ENCODE results near the gene SLC38A8. TPM values are rescaled to one million over a fixed set of nuclear protein-coding genes. Genes with fewer than 3 reads are reported as not detected.

SLC38A8 gene
- total RNA-seq: not detected
- long read RNA-seq, partial matches to known transcripts: 0 of 1 reads
- long read RNA-seq, other reads (novel, unspliced or antisense): 1 of 1 reads

- DNase-seq: no peak
- no peak for ATAC-seq
- intact Hi-C loops (cut with DNase I): no loop called here
These were observed at the start of gene SLC38A8 for GRCh38 chr16:84042308-84042878. TSS of gene SLC38A8 (minus strand) at chr16:84042795. CDS start at chr16:84042157, 638 bp downstream.

DNA sequence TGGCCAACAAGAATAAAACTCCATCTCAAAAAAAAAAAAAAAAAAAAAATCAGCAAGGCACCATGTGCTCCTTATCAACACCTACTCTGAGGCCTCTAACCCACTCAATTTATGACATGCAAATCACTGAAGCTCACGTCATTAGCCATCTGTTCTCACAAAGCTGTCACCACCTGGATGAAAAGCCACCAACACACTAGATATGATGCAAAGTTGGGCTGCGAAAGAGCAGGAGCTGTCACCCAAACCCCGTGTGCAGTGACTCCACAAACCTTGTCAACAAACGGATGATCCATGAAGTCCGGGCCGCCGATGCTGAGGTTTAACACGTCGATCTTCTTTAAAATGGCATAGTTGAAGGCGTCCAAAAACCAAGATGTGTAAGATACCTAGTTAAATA is 48.9 kb upstream of the SLC38A8 start:
- intact Hi-C loops (cut with DNase I): no loop called here
- ATAC-seq (peak; percentile 66 to 71), DNase-seq (peak; percentile 50)

- ATAC-seq (no peak), DNase-seq (no peak)
- intact Hi-C loops (cut with DNase I): no loop called here
These were observed 47.6 kb upstream of the SLC38A8 start for GRCh38 chr16:84090211-84090610.

DNA sequence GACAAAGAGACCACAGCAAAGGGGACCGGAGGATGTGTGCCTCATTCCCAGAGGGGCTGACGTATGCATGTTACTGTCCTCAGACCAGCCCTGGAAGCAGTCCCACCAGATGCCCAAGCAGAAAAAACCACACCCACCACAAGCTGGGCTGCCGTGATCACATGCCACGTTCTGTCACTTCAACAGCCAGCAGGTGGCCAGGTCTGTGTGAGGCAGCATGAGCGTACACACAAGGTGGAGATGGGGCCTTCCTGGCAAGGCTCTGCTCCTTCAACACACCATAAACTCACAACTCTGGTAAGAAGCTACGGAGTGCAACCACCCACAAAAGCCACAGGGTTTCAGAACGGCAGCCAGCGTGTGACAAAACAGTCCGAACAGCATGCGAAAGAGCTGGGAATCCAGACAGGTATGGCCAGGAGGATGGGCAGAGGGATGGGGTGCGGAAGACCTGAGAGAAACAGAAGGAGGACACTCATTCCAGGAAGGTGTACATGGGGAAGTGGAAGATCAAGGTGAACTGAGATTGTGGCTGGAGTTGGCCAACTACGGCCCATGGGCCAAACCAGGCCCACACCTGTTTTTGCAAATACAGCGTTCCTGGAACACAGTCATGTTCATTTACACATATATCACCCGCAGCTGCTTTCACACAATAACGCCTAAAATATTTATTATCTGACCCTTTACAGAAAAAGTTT is 46.2 kb upstream of the SLC38A8 start:
- intact Hi-C loops (cut with DNase I): loop anchor here in 1 of 2 donors (5.0 kb wide), 1 partner anchor 88 kb away; no protein-coding TSS in a partner anchor
- peak; percentile 73 for DNase-seq
- peak; percentile 27 to 35 for ATAC-seq

GRCh38 chr16:84087466-84088151 is 45.0 kb upstream of the SLC38A8 start:
- intact Hi-C loops (cut with DNase I): loop anchor here in 1 of 2 donors (5.0 kb wide), 1 partner anchor 90 kb away; no protein-coding TSS in a partner anchor
- DNase-seq (no peak), ATAC-seq (no peak)

DNA sequence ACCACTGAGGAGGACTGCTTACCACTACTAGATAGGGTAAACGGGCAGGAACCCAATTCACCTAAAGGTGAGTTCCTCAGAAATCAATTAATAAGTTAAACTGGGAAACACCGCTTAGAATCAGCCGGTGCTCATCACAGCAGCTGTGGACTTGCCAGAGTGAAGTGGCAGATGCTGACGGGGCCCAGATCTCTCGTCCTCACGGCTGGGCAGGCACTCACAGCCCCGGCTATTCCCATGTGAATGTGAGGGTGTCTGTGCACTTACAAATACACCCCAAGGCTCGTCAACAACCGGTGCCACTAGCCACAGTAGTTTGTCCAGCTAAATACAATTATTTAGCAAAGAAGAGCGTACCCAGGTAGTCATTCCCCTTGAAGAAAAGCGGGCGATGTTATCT is 44.4 kb upstream of the SLC38A8 start:
- intact Hi-C loops (cut with DNase I): loop anchor here in 1 of 2 donors (5.0 kb wide), 1 partner anchor 90 kb away; no protein-coding TSS in a partner anchor
- no peak for ATAC-seq
- DNase-seq: no peak

GRCh38 chr16:84086341-84086740 is 43.7 kb upstream of the SLC38A8 start:
- DNase-seq: peak; percentile 73
- ATAC-seq: peak; percentile 75 to 81
- intact Hi-C loops (cut with DNase I): loop anchor here in 1 of 2 donors (5.0 kb wide), 1 partner anchor 91 kb away; no protein-coding TSS in a partner anchor

DNA sequence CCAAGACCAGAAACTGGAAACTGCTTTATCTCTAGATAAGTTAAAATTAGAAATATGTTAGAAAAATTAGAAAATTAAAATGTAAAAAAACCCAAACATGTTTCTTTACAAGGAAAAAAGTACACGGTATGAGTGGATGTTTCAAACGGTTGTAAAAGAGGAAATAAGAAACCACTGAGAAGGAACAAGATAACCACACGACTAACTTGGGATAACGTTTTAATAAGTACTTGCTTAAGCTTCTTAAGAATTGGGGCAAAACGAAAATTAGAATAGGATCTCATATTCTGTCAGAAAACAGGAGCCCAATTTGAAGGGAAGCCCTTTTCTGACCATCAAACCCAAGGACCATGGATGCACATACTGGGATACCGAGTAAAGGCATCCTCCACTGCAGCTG is 43.2 kb upstream of the SLC38A8 start:
- ATAC-seq (no peak), DNase-seq (no peak)
- intact Hi-C loops (cut with DNase I): loop anchor here in 1 of 2 donors (5.0 kb wide), 1 partner anchor 92 kb away; no protein-coding TSS in a partner anchor

- DNase-seq (no peak), ATAC-seq (no peak)
- intact Hi-C loops (cut with DNase I): loop anchor here in 1 of 2 donors (5.0 kb wide), 1 partner anchor 92 kb away; no protein-coding TSS in a partner anchor
These were observed 42.7 kb upstream of the SLC38A8 start for GRCh38 chr16:84085271-84085667.

GRCh38 chr16:84084570-84085270 is 42.1 kb upstream of the SLC38A8 start:
- peak; percentile 30 to 39 for ATAC-seq
- intact Hi-C loops (cut with DNase I): loop anchor here in 1 of 2 donors (5.0 kb wide), 1 partner anchor 93 kb away; no protein-coding TSS in a partner anchor

GRCh38 chr16:84082835-84083569 is 40.4 kb upstream of the SLC38A8 start:
- intact Hi-C loops (cut with DNase I): no loop called here
- ATAC-seq (no peak), DNase-seq (no peak)

More at GRCh38 chr16:84084570-84085270, 42.1 kb upstream of the SLC38A8 start:
- peak; percentile 50 for DNase-seq

DNA sequence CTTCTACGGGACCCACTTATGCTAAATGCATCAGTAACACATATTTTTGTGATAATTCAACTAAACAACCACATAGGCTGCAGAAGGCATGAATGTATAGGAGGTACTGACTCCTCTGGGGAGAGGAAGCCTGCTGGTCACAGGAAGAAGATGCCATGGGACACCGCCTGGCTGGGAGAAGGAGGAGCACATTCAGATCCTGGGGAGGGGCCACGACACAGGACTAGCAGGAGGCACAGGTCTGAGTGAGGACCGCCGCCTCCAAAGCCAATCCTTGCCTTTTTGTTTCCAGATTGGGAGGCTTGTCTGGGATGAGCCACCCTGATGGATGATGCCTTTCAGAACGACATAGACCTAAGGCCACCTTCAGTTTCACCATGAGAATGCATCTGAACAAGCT is 39.5 kb upstream of the SLC38A8 start:
- ATAC-seq (no peak), DNase-seq (no peak)
- intact Hi-C loops (cut with DNase I): no loop called here

DNA sequence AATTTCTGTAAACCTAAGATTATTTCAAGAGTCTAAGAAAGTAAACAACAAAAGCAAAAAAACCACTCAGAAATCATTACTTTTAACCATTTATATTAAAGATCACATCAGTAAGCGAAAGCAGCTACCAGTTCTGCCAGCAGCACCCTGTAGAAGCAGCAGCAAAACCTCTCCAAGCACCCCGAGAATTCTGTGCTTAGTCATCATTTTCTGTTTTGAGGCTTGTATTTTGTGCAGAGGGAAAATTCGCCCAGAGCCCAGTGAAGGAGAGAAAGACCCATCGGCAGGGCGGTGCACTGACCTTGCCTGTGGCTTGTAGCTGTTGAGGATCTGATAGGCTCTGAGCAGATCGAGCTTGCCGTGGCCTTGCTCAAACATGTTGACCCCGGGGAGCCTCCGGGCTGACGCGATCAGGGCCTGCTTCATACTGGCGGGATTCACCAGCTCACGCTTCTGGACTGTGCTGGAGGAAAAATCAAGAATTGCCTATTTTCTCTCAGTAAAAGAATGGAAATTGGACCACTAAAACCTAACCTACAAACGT is 38.9 kb upstream of the SLC38A8 start:
- ATAC-seq (no peak), DNase-seq (no peak)
- intact Hi-C loops (cut with DNase I): no loop called here

DNA sequence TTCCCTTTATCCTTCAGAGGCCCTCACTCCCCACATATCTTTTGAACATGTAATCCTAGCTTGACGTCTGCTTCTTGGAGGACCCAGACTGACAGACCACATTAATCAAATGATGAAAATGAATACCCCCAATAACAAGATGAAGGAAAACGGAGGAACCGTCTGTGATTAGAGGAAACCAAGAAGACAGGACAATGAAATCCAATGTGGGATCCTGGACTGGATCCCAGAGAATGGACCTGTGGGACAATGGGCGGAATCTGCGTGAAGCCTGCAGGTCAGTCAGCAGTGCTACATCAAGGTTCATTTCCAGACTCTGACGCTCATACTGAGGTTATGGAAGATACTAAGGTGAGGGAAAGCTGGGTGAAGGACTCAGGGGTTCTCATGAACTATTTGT is 38.2 kb upstream of the SLC38A8 start:
- DNase-seq (no peak), ATAC-seq (no peak)
- intact Hi-C loops (cut with DNase I): no loop called here

DNA sequence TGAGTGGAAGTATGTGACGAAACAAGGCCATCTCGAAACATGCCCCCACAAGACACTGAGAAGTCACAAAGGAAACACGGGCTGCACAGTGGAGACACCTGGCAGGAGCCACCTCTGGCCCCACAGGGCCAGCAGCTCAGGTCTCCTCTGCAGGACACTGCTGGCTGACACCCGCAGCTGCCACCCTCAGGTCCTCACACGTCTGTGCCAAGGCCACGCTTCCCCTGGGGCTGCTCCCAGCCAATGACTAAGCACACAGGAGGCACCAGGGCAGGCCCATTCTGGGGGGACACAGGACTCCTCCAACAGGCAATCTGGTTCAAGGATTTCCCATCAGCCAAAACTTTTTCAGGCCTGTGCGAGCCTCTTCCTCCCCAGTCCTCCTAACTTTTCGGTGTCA is 37.8 kb upstream of the SLC38A8 start:
- intact Hi-C loops (cut with DNase I): no loop called here
- ATAC-seq (peak; percentile 42 to 85), DNase-seq (peak; percentile 39)

GRCh38 chr16:84079664-84080063 is 37.1 kb upstream of the SLC38A8 start:
- intact Hi-C loops (cut with DNase I): no loop called here
- DNase-seq (no peak), ATAC-seq (no peak)

DNA sequence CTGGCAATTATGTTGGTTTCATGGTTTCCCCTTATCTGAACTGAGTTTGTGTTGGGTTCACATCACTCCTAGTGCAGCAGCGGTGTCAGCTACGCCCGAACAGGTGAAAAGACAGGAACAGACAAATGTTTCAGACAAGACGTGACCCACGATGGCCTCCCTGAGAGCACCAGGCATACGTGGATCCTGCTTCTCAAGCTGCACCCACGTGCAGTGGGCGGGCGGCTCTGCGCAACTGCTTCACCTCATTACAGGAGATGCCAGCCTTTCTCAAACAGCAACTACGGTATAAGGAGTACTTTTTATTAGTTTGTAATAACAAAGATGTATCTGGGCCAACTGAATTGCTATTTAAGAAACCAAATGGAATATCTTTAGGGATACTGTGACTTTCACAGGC is 32.8 kb upstream of the SLC38A8 start:
- no peak for ATAC-seq
- no peak for DNase-seq
- intact Hi-C loops (cut with DNase I): no loop called here

DNA sequence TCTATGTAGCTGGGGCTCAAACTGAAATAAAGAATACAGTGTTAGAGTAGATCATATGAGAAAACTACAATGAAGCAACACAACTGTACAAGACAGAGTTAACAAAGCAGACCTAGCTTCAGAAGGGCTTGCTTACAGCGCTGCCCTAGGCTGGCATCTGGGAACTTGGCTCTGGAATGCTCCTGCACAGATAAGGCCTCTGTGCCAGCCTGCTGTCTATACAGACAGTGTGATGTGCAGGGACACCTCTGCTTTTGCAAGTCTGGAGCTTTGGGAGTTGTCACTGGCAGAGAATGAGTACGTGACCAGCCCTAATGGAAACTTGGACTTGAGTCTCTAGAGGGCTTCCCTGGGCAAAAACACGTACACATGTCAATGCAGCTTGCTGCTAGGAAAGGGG is 32.1 kb upstream of the SLC38A8 start:
- intact Hi-C loops (cut with DNase I): no loop called here
- DNase-seq: peak; percentile 52
- peak; percentile 92 to 95 for ATAC-seq

Measured in left cardiac atrium (tissue), 4 donors.